ENCODE results near the gene DAZAP2. TPM values are rescaled to one million over a fixed set of nuclear protein-coding genes. Genes with fewer than 3 reads are reported as not detected.

Gene DAZAP2
- total and polyA plus RNA-seq, 2 experiments from 2014 or later: 35.8 to 39.9 TPM

- H3K36me3 ChIP-seq (ENCODE audit: insufficient read depth): no peaks in the 10 kb centered on the region
- H3K9me2 ChIP-seq (ENCODE audit: insufficient read depth): no peaks in the 10 kb centered on the region
- H3K79me2 ChIP-seq (replicated peaks; ENCODE audit: insufficient read depth): no peaks in the 10 kb centered on the region
- H2AFZ ChIP-seq: no peak overlapping the region
- Mint-ChIP-seq H3K27me3 (ENCODE audit: insufficient read depth, low read depth, poor library complexity) (peaks cover 9% of the 10 kb centered on the region), H3K4me1 (no peaks in the 10 kb centered on the region; the same call in 2 of the 3 replicates), H3K4me3 (no peak overlapping the region), H3K36me3 (ENCODE audit: low read depth) (no peaks in the 10 kb centered on the region), H3K9me3 (no peaks in the 10 kb centered on the region), H3K27ac (no peak overlapping the region)
- no peak overlapping the region for H3K4me3 ChIP-seq
- H3K27me3 ChIP-seq (ENCODE audit: insufficient read depth): no peaks in the 10 kb centered on the region
- no peak for DNase-seq (ENCODE audit: low spot score)
- TF ChIP-seq CTCF (conservative IDR thresholded peaks at IDR 0.05; ENCODE audit: low read depth in 2 of 2): no peak
- no peak for TF ChIP-seq ZNF462 (CRISPR knock-in tag; IDR thresholded peaks at IDR 0.05)
- TF ChIP-seq JUNB (IDR thresholded peaks at IDR 0.05; ENCODE audit: unreplicated experiment): no peak
- no peak for TF ChIP-seq EZH2 (IDR thresholded peaks at IDR 0.05; ENCODE audit: low read depth, unreplicated experiment)
- TF ChIP-seq REST (IDR thresholded peaks at IDR 0.05; ENCODE audit: unreplicated experiment): no peak
- no peak overlapping the region for H3K4me2 ChIP-seq
- H3K27ac ChIP-seq (ENCODE audit: low read depth): no peak overlapping the region
- H3F3A ChIP-seq (replicated peaks; ENCODE audit: low read depth): no peaks in the 10 kb centered on the region
- no peaks in the 10 kb centered on the region for H3K4me1 ChIP-seq (ENCODE audit: insufficient read depth)
- H4K20me1 ChIP-seq (replicated peaks; ENCODE audit: insufficient read depth): no peaks in the 10 kb centered on the region
- ATAC-seq: no peak
Observed at GRCh38 chr12:51200156-51200555, 38.5 kb upstream of the DAZAP2 start.
